H9 (cell line): Measurements from ENCODE around the gene RILPL1. TPM values are rescaled to one million over a fixed set of nuclear protein-coding genes. Genes with fewer than 3 reads are reported as not detected.

Experiments
- DNase-seq: peaks from one replicate; pipeline ENCODE4 v3.0.0-alpha.2; 2017
- H2AFZ ChIP-seq: one replicate; pipeline ENCODE4 v1.6.1; 2013; ENCODE audit warnings: mild to moderate bottlenecking, low read length, control low read depth, moderate library complexity
- H2AK5ac ChIP-seq: 2 replicates; pipeline ENCODE4 v1.6.1; 2013; ENCODE audit warnings: low read length, control low read depth, mixed read lengths; ENCODE audit not compliant: insufficient read length
- H2BK120ac ChIP-seq: one replicate; pipeline ENCODE4 v1.6.1; 2013; ENCODE audit warnings: low read depth, mild to moderate bottlenecking, low read length, control low read depth, inconsistent platforms; ENCODE audit not compliant: poor library complexity, severe bottlenecking
- H2BK12ac ChIP-seq: 2 replicates; pipeline ENCODE4 v1.6.1; 2013; ENCODE audit warnings: low read length, control low read depth, mixed read lengths, low read depth; ENCODE audit not compliant: insufficient read length
- H2BK15ac ChIP-seq: 2 replicates; pipeline ENCODE4 v1.6.1; 2013; ENCODE audit warnings: low read depth, low read length, control low read depth
- H2BK20ac ChIP-seq: one replicate; pipeline ENCODE4 v1.6.1; 2013; ENCODE audit warnings: low read depth, mild to moderate bottlenecking, low read length, control low read depth, inconsistent platforms; ENCODE audit not compliant: poor library complexity, severe bottlenecking
- H2BK5ac ChIP-seq: 2 replicates; pipeline ENCODE4 v1.6.1; 2013; ENCODE audit warnings: low read length, control low read depth, mixed read lengths; ENCODE audit not compliant: insufficient read length
- H3K14ac ChIP-seq: 2 replicates; pipeline ENCODE4 v1.6.1; 2013; ENCODE audit warnings: low read length, control low read depth; ENCODE audit not compliant: insufficient read depth
- H3K18ac ChIP-seq: 2 replicates; pipeline ENCODE4 v1.6.1; 2013; ENCODE audit warnings: low read depth, mild to moderate bottlenecking, mixed read lengths, low read length, control low read depth; ENCODE audit not compliant: insufficient read length
- H3K23ac ChIP-seq: 2 replicates; pipeline ENCODE4 v1.6.1; 2013; ENCODE audit warnings: low read length, control low read depth, mixed read lengths, low read depth; ENCODE audit not compliant: insufficient read length
- H3K23me2 ChIP-seq: 2 replicates; pipeline ENCODE4 v1.6.1; 2013; ENCODE audit warnings: low read depth, mild to moderate bottlenecking, mixed read lengths, low read length, control low read depth; ENCODE audit not compliant: insufficient read length, poor library complexity, severe bottlenecking
- H3K27ac ChIP-seq: 2 replicates; pipeline ENCODE4 v1.5.1; 2013; ENCODE audit warnings: low read length, control low read depth, mixed read lengths, low read depth; ENCODE audit not compliant: insufficient read length
- H3K27me3 ChIP-seq: 2 replicates; pipeline ENCODE4 v1.6.1; 2013; ENCODE audit warnings: low read length, control low read depth, inconsistent platforms; ENCODE audit not compliant: insufficient read depth
- H3K4ac ChIP-seq: 2 replicates; pipeline ENCODE4 v1.6.1; 2013; ENCODE audit warnings: low read depth, mild to moderate bottlenecking, control low read depth, inconsistent platforms, low read length, moderate library complexity
- H3K4me1 ChIP-seq: 2 replicates; pipeline ENCODE4 v1.6.1; 2013; ENCODE audit warnings: low read length, control low read depth, inconsistent platforms; ENCODE audit not compliant: insufficient read depth
- H3K4me2 ChIP-seq: 2 replicates; pipeline ENCODE4 v1.6.1; 2013; ENCODE audit warnings: low read length, control low read depth, mixed read lengths; ENCODE audit not compliant: insufficient read length, insufficient read depth
- H3K56ac ChIP-seq: 2 replicates; pipeline ENCODE4 v1.6.1; 2013; ENCODE audit warnings: low read depth, mild to moderate bottlenecking, mixed read lengths, low read length, control low read depth; ENCODE audit not compliant: insufficient read length
- H3K79me1 ChIP-seq: 2 replicates; pipeline ENCODE4 v1.6.1; 2013; ENCODE audit warnings: low read depth, mild to moderate bottlenecking, moderate library complexity, low read length, control low read depth, inconsistent platforms; ENCODE audit not compliant: insufficient read depth, poor library complexity, severe bottlenecking
- H3K79me2 ChIP-seq: 2 replicates; pipeline ENCODE4 v1.6.1; 2013; ENCODE audit warnings: low read length, control low read depth, inconsistent platforms; ENCODE audit not compliant: insufficient read depth
- H3K9ac ChIP-seq: 2 replicates; pipeline ENCODE4 v1.6.1; 2013; ENCODE audit warnings: low read length, control low read depth, mixed read lengths; ENCODE audit not compliant: insufficient read length; ENCODE audit errors: extremely low read depth
- H3K9me3 ChIP-seq: one replicate; pipeline ENCODE4 v1.6.1; 2013; ENCODE audit warnings: low read depth, low read length, inconsistent platforms; ENCODE audit not compliant: control insufficient read depth
- H3T11ph ChIP-seq: one replicate; pipeline ENCODE4 v1.6.1; 2013; ENCODE audit warnings: mild to moderate bottlenecking, low read length, control low read depth, inconsistent platforms
- H4K20me1 ChIP-seq: one replicate; pipeline ENCODE4 v1.6.1; 2013; ENCODE audit not compliant: control insufficient read depth, insufficient read length, insufficient read depth
- H4K5ac ChIP-seq: 2 replicates; pipeline ENCODE4 v1.6.1; 2013; ENCODE audit warnings: low read depth, mild to moderate bottlenecking, mixed read lengths, low read length, control low read depth; ENCODE audit not compliant: insufficient read length
- H4K8ac ChIP-seq: replicated peaks from 2 replicates; pipeline ENCODE4 v1.6.1; 2013; ENCODE audit warnings: low read length, control low read depth, mixed read lengths, low read depth; ENCODE audit not compliant: insufficient read length
- H4K91ac ChIP-seq: 2 replicates; pipeline ENCODE4 v1.6.1; 2013; ENCODE audit warnings: low read depth, mild to moderate bottlenecking, moderate library complexity, mixed read lengths, low read length, control low read depth; ENCODE audit not compliant: insufficient read length
- H3K27ac Mint-ChIP-seq, 3 experiments: 2 replicates in 2 of 3; 3 replicates in 1 of 3; pipeline ENCODE4 v1.8.0; 2020 to 2021; ENCODE audit warnings: mixed read lengths in 3 of 3, mild to moderate bottlenecking in 1 of 3, moderate library complexity in 1 of 3
- H3K27me3 Mint-ChIP-seq: 2 replicates; pipeline ENCODE4 v1.8.0; 2021; ENCODE audit warnings: low read depth, mild to moderate bottlenecking, moderate library complexity, mixed read lengths
- H3K36me3 Mint-ChIP-seq, 3 experiments: 2 replicates in 2 of 3; 3 replicates in 1 of 3; pipeline ENCODE4 v1.8.0; 2020 to 2021; ENCODE audit warnings: low read depth in 3 of 3, mixed read lengths in 3 of 3; ENCODE audit not compliant: insufficient read depth in 1 of 3
- H3K4me1 Mint-ChIP-seq, 2 experiments: 2 replicates each; pipeline ENCODE4 v1.8.0; 2020; ENCODE audit warnings: mixed read lengths in 2 of 2
- H3K4me3 Mint-ChIP-seq, 2 experiments: 2 replicates in 1 of 2; 3 replicates in 1 of 2; pipeline ENCODE4 v1.8.0; 2020 to 2021; ENCODE audit warnings: mild to moderate bottlenecking in 2 of 2, mixed read lengths in 2 of 2, moderate library complexity in 1 of 2
- H3K9me3 Mint-ChIP-seq, 2 experiments: 2 replicates in 1 of 2; 3 replicates in 1 of 2; pipeline ENCODE4 v1.8.0; 2020; ENCODE audit warnings: mild to moderate bottlenecking in 2 of 2, mixed read lengths in 2 of 2, moderate library complexity in 1 of 2
- total RNA-seq: library from RNA; stranded (reverse); gene quantifications from 2 replicates; pipeline ENCODE4 v1.2.1, GENCODE V29; 2021
- TF ChIP-seq, protein P1 (sequence below): fragments of 200-600 bp; sonication (generic); conservative IDR thresholded peaks from 3 replicates; pipeline ENCODE4 v1.8.0; 2021; ENCODE audit warnings: antibody characterized with exemption, mild to moderate bottlenecking

Gene RILPL1
- total RNA-seq, 1 experiment from 2014 or later: 8.1 TPM

DNA sequence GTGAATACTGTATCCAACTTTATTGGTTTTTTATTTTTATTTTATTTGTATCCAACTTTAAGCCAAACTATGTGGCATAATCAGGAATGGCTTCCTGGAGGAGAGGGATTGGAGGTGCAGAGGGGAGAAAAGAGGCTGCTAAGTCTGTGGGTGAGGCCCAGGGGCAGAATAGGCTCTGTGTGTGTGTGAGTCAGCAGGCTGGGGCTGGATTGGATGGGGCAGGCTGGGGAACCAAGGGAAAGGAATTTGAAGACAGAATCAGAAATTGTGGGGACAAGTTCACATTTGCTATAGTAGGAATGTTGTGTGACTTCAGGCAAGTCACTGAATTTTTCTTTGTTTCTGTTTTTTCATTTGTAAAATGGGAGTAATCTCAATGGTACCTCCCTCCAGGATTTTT lies 12.8 kb upstream of the RILPL1 start:
- Histone ChIP-seq H3K79me2 (no peaks in the 10 kb centered on the region), H2BK20ac (no peak overlapping the region), H3K4me1 (no peaks in the 10 kb centered on the region), H3K4me2 (no peak overlapping the region), H3K56ac (no peak overlapping the region), H2BK12ac (no peak overlapping the region), H4K5ac (no peak overlapping the region), H3K27me3 (no peaks in the 10 kb centered on the region), H4K91ac (no peak overlapping the region), H3K79me1 (no peaks in the 10 kb centered on the region), H3K27ac (no peak overlapping the region), H2BK5ac (no peak overlapping the region), H2BK15ac (no peak overlapping the region), H3K9me3 (no peaks in the 10 kb centered on the region), H4K20me1 (no peaks in the 10 kb centered on the region), H2AK5ac (no peak overlapping the region), H3T11ph (no peak overlapping the region), H3K23me2 (no peaks in the 10 kb centered on the region), H3K9ac (no peak overlapping the region), H3K18ac (no peak overlapping the region), H3K14ac (no peak overlapping the region), H2BK120ac (no peak overlapping the region), H2AFZ (no peak overlapping the region), H3K23ac (no peak overlapping the region), H4K8ac (no peak overlapping the region), H3K4ac (no peak overlapping the region)
- peaks cover 25% of the 10 kb centered on the region for H3K27me3 Mint-ChIP-seq
- no peak for DNase-seq
- H3K36me3 Mint-ChIP-seq: no peaks in the 10 kb centered on the region
- no peak overlapping the region for H3K27ac Mint-ChIP-seq
- H3K4me3 Mint-ChIP-seq: no peak overlapping the region; a peak in 1 of 5 replicates
- peaks cover 6 to 7% of the 10 kb centered on the region in 2 experiments; a peak in 4 of 5 replicates for H3K9me3 Mint-ChIP-seq
- TF ChIP-seq, protein P1, sequence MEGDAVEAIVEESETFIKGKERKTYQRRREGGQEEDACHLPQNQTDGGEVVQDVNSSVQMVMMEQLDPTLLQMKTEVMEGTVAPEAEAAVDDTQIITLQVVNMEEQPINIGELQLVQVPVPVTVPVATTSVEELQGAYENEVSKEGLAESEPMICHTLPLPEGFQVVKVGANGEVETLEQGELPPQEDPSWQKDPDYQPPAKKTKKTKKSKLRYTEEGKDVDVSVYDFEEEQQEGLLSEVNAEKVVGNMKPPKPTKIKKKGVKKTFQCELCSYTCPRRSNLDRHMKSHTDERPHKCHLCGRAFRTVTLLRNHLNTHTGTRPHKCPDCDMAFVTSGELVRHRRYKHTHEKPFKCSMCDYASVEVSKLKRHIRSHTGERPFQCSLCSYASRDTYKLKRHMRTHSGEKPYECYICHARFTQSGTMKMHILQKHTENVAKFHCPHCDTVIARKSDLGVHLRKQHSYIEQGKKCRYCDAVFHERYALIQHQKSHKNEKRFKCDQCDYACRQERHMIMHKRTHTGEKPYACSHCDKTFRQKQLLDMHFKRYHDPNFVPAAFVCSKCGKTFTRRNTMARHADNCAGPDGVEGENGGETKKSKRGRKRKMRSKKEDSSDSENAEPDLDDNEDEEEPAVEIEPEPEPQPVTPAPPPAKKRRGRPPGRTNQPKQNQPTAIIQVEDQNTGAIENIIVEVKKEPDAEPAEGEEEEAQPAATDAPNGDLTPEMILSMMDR: no peak
- H3K4me1 Mint-ChIP-seq: no peaks in the 10 kb centered on the region
